OCI-LY7 (cell line): ENCODE data around the gene DNAJC8. TPM values are rescaled to one million over a fixed set of nuclear protein-coding genes. Genes with fewer than 3 reads are reported as not detected.

Experiments
- BruUV-seq: library from RNA; stranded (reverse); fragments of 400-500 nt; replicated peaks from 2 replicates; lab custom pipeline; 2021; lab: Mats Ljungman, UMichigan
- CTCF ChIA-PET: fragments of 300-600 bp; sonication (Branson Sonifier 250); formaldehyde crosslinking; loops from one replicate; lab custom pipeline; 2022; ENCODE audit warnings: antibody characterized with exemption; ENCODE audit not compliant: unreplicated experiment; lab: Charles Lee
- POLR2A ChIA-PET: fragments of 300-600 bp; sonication (Branson Sonifier 250); formaldehyde crosslinking; loops from one replicate; lab custom pipeline; 2022; ENCODE audit warnings: antibody characterized with exemption; lab: Charles Lee
- DNase-seq: peaks from one replicate; pipeline ENCODE4 v3.0.0-alpha.2; 2015; ENCODE audit warnings: low spot score
- H2AFZ ChIP-seq: fragments of 200-600 bp; sonication (generic), shearing (Covaris generic); 2 replicates; pipeline ENCODE4 v1.6.1; 2014; ENCODE audit warnings: mild to moderate bottlenecking, antibody characterized with exemption, low read length, moderate library complexity
- H3K27ac ChIP-seq: fragments of 200-600 bp; sonication (generic); 2 replicates; pipeline ENCODE4 v1.5.1; 2014; ENCODE audit warnings: mixed run types, low read depth, mild to moderate bottlenecking, moderate library complexity, low read length, inconsistent platforms; ENCODE audit not compliant: poor library complexity, severe bottlenecking
- H3K36me3 ChIP-seq: fragments of 200-600 bp; sonication (generic); 2 replicates; pipeline ENCODE4 v1.6.1; 2014; ENCODE audit warnings: mild to moderate bottlenecking, antibody characterized with exemption, low read length, moderate library complexity, mixed read lengths; ENCODE audit not compliant: insufficient read depth
- H3K4me1 ChIP-seq: fragments of 200-600 bp; sonication (generic); 2 replicates; pipeline ENCODE4 v1.5.1; 2014; ENCODE audit warnings: mild to moderate bottlenecking, low read length; ENCODE audit not compliant: insufficient read depth, poor library complexity, severe bottlenecking
- H3K4me2 ChIP-seq: fragments of 200-600 bp; sonication (generic); 2 replicates; pipeline ENCODE4 v1.6.1; 2014; ENCODE audit warnings: mild to moderate bottlenecking, low read length
- H3K4me3 ChIP-seq: fragments of 200-600 bp; sonication (generic); 2 replicates; pipeline ENCODE4 v1.5.1; 2014; ENCODE audit warnings: mild to moderate bottlenecking, low read depth, low read length; ENCODE audit not compliant: poor library complexity, severe bottlenecking
- H3K79me2 ChIP-seq: fragments of 200-600 bp; sonication (generic); 2 replicates; pipeline ENCODE4 v1.6.1; 2016; ENCODE audit warnings: low read depth, mild to moderate bottlenecking, low read length, moderate library complexity, mixed read lengths; ENCODE audit not compliant: insufficient read depth
- H3K9me2 ChIP-seq: fragments of 200-600 bp; sonication (generic); 2 replicates; pipeline ENCODE4 v1.6.1; 2016; ENCODE audit warnings: mild to moderate bottlenecking, low read length, mixed read lengths; ENCODE audit not compliant: insufficient read depth
- H3K9me3 ChIP-seq: fragments of 200-600 bp; sonication (generic); 2 replicates; pipeline ENCODE4 v1.6.1; 2014; ENCODE audit warnings: mild to moderate bottlenecking, mixed run types, low read length, mixed read lengths
- H4K20me1 ChIP-seq: fragments of 200-600 bp; sonication (generic); 2 replicates; pipeline ENCODE4 v1.6.1; 2014; ENCODE audit warnings: mild to moderate bottlenecking, antibody characterized with exemption, low read length, moderate library complexity, mixed read lengths; ENCODE audit not compliant: insufficient read depth
- EZH2phosphoT487 ChIP-seq: fragments of 200-600 bp; sonication (generic); IDR thresholded peaks from 2 replicates; pipeline ENCODE4 v1.6.1; 2018; ENCODE audit warnings: low read depth, borderline replicate concordance, mild to moderate bottlenecking, mixed run types, antibody characterized with exemption, low read length, moderate library complexity, mixed read lengths
- intact Hi-C: fragments of 100-400 bp; cut with micrococcal nuclease; formaldehyde crosslinking; loops from one replicate; pipeline ENCODE4 v1.10.0; 2022; ENCODE audit not compliant: unreplicated experiment
- total RNA-seq, 2 experiments: library from RNA; depleted of rRNA in 1 of 2; stranded (reverse); fragments of >200 nt in 1 of 2; shearing (Covaris generic) in 1 of 2; gene quantifications; 2 replicates each; pipeline ENCODE4 v1.2.3, GENCODE V29; 2014 to 2022
- TF ChIP-seq, protein P1 (sequence below): fragments of 200-600 bp; sonication (generic); conservative IDR thresholded peaks from 2 replicates; pipeline ENCODE4 v1.5.1; 2014; ENCODE audit warnings: mild to moderate bottlenecking, antibody characterized with exemption, low read length, moderate library complexity, mixed read lengths

Gene DNAJC8
- total RNA-seq, 2 experiments from 2014 or later: 71.1 to 121 TPM

DNA sequence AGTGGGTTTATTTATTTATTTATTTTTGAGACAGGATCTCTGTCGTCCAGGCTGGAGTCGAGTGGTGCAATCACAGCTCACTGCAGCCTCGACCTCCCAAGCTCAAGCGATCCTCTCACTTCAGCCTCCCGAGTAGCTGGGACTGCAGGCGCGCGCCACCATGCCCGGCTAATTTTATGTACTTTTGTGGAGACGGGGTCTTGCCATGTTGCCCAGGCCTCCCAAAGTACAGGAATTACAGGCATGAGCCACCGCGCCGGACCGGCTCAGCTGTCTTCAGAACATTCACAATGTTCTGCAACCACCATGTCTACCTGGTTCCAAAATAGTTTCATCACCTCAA, 406 bp upstream of the DNAJC8 start:
- Histone ChIP-seq H3K36me3 (peaks cover 44% of the 10 kb centered on the region), H3K4me3 (no peak overlapping the region), H2AFZ (peak overlapping the region; percentile 48; the same call in 1 of the 2 replicates), H3K4me1 (peaks cover 38% of the 10 kb centered on the region), H3K79me2 (peaks cover 69% of the 10 kb centered on the region), H3K4me2 (no peak overlapping the region), H3K9me3 (no peaks in the 10 kb centered on the region), H3K27ac (no peak overlapping the region), H4K20me1 (peaks cover 9% of the 10 kb centered on the region), H3K9me2 (no peaks in the 10 kb centered on the region)
- TF ChIP-seq, protein P1, sequence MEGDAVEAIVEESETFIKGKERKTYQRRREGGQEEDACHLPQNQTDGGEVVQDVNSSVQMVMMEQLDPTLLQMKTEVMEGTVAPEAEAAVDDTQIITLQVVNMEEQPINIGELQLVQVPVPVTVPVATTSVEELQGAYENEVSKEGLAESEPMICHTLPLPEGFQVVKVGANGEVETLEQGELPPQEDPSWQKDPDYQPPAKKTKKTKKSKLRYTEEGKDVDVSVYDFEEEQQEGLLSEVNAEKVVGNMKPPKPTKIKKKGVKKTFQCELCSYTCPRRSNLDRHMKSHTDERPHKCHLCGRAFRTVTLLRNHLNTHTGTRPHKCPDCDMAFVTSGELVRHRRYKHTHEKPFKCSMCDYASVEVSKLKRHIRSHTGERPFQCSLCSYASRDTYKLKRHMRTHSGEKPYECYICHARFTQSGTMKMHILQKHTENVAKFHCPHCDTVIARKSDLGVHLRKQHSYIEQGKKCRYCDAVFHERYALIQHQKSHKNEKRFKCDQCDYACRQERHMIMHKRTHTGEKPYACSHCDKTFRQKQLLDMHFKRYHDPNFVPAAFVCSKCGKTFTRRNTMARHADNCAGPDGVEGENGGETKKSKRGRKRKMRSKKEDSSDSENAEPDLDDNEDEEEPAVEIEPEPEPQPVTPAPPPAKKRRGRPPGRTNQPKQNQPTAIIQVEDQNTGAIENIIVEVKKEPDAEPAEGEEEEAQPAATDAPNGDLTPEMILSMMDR: no peak
- TF ChIP-seq EZH2phosphoT487: no peak
- ChIA-PET POLR2A (interaction anchor here (5.1 kb wide), 1 partner anchor 14 kb away, joined by 71 read pairs; no protein-coding TSS in a partner anchor), CTCF (interaction anchor here (0.6 to 0.9 kb wide), 2 partner anchors 10 to 33 kb away, joined by 3 to 4 read pairs; no protein-coding TSS in a partner anchor)
- intact Hi-C loops: no loop called here
- no peak for DNase-seq
- no TSS peak for BruUV-seq

DNA sequence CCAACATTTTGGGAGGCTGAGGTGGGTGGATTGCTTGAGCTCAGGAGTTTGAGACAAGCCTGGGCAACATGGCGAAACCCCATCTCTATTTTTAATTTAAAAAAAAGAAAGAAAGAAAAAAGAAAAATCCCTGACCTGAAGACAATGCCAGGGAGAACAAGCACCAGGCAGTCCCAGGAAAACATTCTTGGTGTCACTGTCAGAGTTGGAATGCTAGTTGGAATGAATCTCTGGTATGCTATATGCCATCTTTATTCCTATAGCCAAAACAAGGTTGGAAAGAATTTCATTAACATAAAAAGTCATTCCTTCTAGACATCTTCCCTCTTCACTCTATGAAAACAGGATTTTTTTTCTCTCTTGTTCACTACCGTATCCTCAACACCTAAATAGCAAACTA, 2.8 kb downstream of the DNAJC8 start:
- Histone ChIP-seq H3K36me3 (peaks cover 60% of the 10 kb centered on the region), H4K20me1 (peaks cover 9% of the 10 kb centered on the region), H3K4me2 (peak overlapping the region; percentile 84; the same call in 1 of the 2 replicates), H2AFZ (no peak overlapping the region), H3K27ac (no peak overlapping the region), H3K9me2 (no peaks in the 10 kb centered on the region), H3K9me3 (no peaks in the 10 kb centered on the region), H3K79me2 (peaks cover 50% of the 10 kb centered on the region), H3K4me3 (no peak overlapping the region), H3K4me1 (peaks cover 18% of the 10 kb centered on the region)
- POLR2A ChIA-PET: interaction anchor here (0.8 kb wide), 1 partner anchor 16 kb away, joined by 3 read pairs; no protein-coding TSS in a partner anchor
- no peak for DNase-seq
- intact Hi-C loops: no loop called here
- TF ChIP-seq, protein P1: no peak
- TF ChIP-seq EZH2phosphoT487: no peak
- no TSS peak for BruUV-seq
- CTCF ChIA-PET: no interaction called here

DNA sequence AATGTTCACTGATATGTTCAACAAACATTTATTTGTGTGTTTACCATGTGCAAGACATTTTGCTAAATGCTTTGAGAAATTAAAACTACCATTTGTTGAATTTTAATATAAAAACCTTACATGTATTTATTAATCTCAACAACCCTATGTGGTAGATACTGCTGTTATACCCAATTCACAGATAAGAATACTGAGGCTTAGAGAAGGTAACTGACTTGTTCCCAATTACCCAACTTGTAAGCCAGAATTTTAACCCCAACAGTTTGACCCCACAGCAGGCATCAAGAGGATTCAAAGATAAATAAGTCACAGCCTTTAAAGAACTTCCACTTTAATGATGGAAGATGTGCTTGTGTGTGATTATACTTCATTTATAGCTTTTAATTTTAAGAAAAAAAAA, 3.7 kb downstream of the DNAJC8 start:
- CTCF ChIA-PET: no interaction called here
- POLR2A ChIA-PET: interaction anchor here (0.8 kb wide), 1 partner anchor 16 kb away, joined by 3 read pairs; no protein-coding TSS in a partner anchor
- Histone ChIP-seq H3K4me3 (no peak overlapping the region), H3K27ac (no peak overlapping the region), H3K4me1 (peaks cover 16% of the 10 kb centered on the region), H3K9me3 (no peaks in the 10 kb centered on the region), H3K4me2 (no peak overlapping the region), H2AFZ (no peak overlapping the region), H3K36me3 (peaks cover 69% of the 10 kb centered on the region), H3K9me2 (no peaks in the 10 kb centered on the region), H4K20me1 (peaks cover 9% of the 10 kb centered on the region), H3K79me2 (peaks cover 50% of the 10 kb centered on the region)
- DNase-seq: no peak
- intact Hi-C loops: no loop called here
- no TSS peak for BruUV-seq
- TF ChIP-seq EZH2phosphoT487: no peak
- TF ChIP-seq, protein P1: no peak
